Brain pericyte (primary cell): ENCODE measurements around the gene SYP.
"Not testable (repeated sequence)": the region's sequence is repeated elsewhere in the genome, so short reads cannot be mapped to it uniquely, and the experiment has no call there.

Experiments
- DNase-seq: peaks from one replicate; pipeline ENCODE4 v3.0.0-alpha.2; 2012; ENCODE audit warnings: low read depth, low spot score

The SYP gene

GRCh38 chrX:49190821-49191573, 9.0 kb downstream of the SYP start:
- peak; percentile 98 for DNase-seq

DNA sequence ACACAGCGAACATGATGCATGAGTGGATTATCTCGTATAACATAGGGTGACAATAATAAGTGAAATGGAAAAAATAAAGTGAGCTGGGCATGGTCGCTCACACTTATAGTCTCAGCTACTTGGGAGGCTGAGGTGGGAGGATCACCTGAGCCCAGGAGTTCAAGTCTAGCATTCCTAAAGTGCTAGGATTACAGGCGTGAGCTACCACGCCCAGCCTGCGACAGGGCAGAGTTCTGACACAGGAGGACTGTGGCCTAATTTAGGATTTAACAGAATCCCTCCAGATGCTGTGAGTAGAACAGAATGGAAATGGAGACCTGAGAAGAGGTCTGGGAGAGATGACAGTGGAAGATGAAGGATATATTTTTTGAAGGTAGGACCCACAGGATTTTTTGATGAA, 10.4 kb downstream of the SYP start:
- no peak for DNase-seq

- no peak for DNase-seq
Measured at GRCh38 chrX:49188468-49189076, 11.4 kb downstream of the SYP start.

DNA sequence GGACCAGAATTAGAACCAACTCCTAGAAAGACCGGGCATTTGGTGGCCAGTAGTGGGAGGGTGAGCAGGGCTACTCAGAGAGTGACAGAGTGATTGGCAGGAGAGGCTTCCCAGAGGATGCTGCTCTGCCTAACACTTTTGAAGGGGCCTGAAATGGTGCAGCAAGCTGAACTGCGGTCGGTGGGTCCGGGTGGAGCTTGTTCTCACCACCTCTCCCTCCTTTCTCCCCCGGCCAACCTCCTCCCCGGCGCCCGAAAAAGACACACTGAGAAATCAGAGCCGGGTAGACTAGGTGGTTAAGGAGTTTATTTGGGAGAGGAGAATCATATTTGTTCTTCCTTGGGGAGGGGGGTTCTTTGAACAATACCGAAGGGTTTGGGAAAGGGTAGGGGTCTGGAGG, 12.5 kb downstream of the SYP start:
- DNase-seq, result no peak

DNA sequence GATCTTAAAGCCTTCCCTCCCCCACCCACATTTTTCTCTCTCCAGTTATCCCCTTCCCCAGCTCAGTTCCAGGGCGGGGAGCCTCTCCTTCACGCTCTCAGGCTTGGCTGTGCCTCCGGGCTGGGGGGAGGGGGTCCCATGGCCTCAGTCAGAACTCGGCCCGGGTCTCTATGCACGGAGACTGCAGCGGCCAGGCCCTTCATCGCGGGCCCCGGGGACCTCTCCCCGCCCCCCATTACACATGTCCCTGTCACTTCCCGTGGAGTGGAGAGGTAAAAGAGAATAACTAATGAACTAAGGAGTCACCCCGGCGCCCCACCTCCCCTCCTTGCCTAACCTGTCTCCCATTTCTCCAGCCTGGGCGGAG, 13.0 kb downstream of the SYP start:
- DNase-seq, result no peak

DNA sequence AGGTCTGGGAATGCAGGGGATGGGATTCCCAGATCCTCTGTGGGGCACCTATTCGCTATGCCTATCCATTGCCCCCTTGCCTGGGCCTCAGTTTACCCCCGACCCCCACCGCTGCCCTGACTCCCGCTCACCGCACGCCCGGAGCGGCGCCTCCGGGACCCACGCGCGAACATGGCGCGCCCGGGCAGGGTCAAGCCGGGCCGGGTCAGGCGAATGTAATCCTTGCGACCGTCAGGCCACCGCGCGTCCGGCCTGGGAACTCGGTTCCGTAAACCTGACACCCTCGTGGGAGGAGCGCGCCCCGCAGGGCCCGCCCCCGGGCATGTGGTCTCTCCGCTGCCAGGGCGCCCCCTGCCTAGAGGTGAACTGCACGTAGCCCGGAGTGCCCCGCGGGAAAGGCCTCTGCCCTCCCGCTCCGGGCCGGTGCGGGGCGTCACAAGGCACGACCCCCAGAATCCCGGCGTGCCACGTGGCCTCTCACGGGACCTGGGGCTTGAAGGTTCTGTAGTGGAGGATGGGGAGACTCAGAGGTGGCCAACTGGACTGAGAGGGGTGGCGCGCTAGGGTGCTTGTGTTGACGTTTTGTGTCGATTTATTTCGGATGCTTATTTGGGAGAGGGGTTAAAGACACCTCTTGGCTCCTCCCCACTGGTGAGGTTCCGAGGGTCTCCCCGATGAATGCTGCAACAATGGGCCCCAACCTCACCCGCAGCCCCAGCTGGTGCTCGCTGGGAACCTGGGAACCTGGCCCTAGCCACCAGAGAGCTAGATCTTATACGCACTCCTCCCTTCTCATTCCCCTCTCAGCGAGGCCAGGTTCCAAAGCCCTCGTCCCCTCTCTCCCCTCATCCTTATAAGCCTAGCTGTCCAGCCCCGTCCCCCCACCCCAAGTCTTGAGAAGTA, 13.6 kb downstream of the SYP start, which contains the start of gene PRICKLE3:
Gene PRICKLE3, minus strand, starts transcription at position 249 of the 903 bp plus-strand sequence. Its CDS starts 76 bp downstream, at position 173.
- DNase-seq, result no peak

GRCh38 chrX:49184294-49185281, 15.4 kb downstream of the SYP start:
- peak; percentile 47 for DNase-seq

DNA sequence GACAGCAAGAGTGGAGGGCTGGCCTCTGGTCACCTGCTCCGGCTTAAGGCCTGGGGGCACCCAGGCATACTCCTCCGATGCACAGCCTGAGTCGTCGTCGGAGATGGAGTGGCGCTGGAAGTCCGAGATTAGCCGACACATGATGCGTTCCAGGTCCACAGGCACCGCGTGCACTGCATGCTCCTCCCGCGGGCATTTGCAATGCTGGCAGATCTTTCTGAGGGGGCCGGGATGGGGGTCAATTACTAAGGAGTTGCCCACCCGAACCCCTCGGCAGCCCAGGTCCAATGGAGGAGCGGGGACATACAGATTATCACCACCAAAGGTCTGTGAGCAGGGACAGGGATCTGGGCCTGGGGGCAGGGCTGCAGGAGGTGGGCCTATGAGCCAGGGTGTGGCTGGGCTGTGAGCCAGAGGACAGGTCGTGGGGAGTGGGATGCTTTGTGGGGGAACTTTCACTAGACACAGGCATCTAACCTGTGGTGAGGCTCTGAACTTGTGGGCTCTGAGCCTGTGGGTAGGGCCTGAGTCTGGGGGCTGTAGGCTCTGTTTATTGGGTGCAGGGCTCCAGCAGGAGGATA, 16.2 kb downstream of the SYP start:
- DNase-seq, result no peak

DNA sequence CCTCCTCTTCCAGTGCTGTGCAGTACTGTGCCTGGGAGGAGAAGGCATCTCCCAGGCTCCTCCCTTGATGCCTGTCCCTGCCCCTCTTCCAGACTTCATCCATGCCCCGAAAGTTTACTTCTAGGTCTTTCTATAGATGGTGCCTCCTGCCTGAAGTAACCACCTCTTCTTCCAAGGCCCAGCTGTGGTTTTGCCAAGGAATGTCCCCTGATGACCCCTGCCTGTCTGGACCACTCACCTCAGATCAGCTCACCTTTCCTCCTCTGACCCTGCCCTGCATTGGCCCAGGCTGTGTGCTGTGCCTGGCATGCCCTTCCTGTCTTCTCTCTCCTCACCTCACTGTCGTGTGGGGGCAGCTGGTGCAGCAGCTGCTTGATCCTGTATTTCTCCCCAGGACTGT, 20.6 kb downstream of the SYP start:
- DNase-seq, result no peak

- no peak for DNase-seq
Measured at GRCh38 chrX:49178537-49178936, 21.5 kb downstream of the SYP start.

DNA sequence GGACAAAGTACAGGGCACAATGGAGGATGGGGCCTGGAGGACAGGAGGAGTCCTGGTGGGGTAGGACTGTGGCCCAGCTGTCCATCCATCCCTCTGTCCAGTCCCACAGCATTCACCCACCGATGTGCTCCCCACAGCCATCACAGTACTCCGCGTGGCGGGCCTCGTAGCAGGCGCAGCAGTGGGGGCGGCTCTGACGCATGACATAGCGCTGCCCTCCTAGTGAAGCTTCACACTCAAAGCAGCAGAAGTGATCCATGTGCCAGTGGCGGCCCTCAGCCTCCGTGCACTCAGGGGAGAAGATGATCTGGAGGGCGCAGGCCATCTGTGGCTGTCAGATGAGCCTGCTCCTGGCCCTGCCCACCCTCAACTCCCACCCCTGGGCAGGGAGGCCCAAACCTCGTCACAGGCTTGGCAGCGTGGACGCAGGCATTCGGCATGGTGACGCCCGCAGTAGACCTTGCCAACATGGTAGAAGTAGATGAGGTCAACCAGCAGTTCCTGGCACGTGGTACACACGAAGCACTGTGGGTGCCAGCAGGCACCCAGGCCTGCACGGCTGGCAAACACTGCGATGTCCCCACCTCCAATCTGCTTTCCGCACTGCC, 22.0 kb downstream of the SYP start:
- DNase-seq, result no peak

DNA sequence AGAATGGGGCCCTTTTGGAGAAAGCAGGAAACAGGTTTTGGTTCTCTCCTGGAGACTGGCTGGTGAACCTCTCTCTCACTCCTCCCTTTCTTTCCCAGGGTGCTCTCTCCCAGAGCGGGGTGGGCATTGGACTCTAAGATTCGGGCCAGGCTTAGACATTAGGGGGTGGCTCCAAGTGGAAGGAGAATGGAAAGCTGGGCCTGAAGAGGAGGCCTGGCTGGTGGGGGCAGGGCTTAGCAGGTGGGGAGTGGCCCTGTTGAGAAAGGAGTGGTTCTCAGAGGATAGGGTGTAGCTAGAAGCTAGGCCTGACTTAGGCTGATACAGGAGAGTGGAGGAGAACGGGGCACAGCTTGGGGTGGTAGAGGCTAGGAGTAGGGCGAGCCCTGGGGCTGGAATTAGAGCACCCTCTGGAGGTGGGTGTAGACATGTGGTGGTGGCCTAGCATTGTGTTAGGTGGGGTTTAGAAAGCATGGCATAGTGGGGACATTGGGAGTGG, 22.6 kb downstream of the SYP start:
- no peak for DNase-seq

DNA sequence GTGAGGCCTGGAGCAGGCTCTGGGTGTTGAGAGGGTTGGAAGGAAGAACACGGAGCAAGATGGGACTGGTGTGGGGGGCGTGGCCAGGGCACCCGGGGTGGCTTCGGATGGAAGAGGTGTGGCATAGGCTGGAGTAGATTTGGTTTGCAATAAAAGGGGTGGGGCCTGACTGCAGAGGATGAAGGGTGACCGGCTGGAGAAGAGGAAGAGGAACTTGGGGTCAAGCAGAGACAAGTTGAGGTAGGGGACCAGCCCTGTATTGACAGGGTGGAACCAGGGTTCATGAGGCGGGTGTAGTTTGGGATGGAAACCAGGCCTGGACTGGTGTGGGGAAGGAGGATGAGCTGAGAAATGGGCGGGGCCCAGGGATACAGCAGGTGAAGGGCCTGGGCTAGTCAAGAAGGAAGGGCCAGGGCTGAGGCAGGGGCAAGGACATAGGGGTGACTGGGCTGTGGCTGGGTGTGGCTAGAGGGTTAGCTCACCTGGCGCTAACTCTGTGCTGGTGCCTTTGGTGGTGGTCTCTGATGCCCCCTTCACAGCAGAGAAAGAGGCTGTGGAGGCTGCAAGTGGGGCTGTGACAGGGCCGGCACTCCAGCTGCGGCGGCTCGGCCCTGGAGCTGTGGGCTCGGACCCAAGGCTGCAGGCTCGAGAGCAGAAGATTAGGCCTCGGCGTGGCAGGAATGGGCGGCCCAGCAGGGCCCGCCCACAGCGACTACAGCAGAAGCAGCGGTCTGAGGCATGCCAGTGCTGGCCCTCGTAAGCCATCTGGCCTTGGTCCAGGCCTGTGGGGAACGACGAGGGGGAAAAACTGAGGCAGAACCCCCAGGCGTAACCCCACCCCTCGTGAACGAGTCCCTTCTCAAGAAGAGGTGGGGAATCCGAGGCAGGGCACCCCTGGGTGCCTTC, 23.3 kb downstream of the SYP start:
- no peak for DNase-seq

DNA sequence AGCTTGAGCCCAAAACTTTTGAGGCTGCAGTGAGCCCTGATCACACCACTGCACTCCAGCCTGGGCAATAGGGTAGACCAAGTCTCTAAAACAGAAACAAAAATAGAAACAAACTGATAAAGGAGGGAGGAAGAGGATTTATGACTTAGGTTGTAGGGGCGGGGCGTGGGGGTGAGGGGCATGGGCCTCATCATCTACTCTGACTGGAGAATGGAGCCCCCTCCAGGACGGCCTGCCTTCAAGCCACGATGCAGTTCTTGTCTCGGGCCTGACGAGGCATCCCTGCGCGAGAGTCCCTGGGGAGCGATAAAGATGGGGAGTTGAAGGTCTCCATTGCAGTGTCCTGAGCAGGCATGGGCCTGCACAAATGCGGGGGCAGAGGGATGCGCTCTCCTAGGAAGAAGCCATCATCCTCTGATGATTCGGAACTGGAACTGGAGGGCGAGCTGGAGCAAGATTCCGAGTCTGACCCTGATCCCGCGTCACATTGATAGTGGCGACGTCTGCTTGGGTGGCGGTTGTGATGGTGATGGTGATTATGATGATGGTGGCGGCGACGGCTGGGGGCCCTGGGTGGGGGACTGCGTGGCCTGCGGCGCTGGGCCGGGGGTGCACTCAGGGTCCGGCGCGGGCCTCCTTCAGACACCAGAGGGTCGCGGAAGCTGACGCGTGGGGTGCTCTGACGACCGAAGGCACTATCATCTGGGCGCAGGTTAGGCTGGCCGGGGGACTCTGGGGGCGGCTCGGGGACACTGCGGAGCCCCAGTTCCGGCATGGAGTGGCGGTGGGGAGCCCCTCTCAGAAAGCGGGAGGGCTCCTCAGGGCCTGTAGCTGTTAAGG, 24.3 kb downstream of the SYP start:
- no peak for DNase-seq

DNA sequence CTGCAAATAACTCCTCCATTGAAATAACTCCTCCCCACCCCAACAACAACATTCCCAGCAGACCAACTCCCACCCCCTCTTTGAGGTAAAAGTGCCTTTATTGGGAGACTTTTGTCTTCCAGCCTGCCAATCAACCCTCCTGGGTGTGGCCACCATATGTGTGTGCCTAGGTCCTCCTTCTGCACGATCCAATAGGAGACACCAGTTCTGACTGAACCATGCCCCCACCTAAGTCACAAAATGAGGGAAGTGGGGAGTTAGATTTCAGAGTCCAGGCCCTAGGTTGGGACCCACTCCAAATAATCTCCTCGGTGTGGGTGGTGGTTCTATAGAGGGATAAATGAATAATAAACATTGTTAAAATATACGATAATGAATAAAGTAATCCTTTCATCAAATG, 25.3 kb downstream of the SYP start:
- DNase-seq, result no peak

GRCh38 chrX:49173544-49173943, 26.4 kb downstream of the SYP start:
- not testable (repeated sequence) for DNase-seq

- DNase-seq, result no peak
Measured at GRCh38 chrX:49172280-49172780, 27.7 kb downstream of the SYP start.

DNA sequence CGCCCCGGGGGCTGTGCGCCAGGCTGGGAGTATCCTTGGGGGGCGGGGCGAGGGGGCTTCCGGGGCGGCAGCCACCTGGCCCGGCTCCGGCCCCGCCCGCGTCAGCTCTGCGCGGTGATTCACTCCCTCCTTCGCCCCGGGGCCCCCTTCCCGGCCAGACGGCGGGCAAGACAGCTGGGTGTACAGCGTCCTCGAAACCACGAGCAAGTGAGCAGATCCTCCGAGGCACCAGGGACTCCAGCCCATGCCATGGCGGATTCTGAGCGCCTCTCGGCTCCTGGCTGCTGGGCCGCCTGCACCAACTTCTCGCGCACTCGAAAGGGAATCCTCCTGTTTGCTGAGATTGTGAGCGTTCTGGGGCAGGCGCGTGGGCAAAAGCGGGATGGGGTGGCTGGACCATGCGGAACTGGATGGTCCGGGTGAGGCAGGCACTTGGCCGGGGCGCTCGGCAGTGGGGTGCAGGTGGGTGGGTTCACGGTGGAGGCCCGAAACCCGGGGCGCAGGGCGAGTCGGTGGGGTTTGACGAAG, 28.2 kb downstream of the SYP start, which contains the start of gene PLP2:
Gene PLP2, plus strand, starts transcription at position 147 of the 528 bp plus-strand sequence. Its CDS starts 103 bp downstream, at position 250.
- DNase-seq, result no peak
